HFF-Myc (cell line): ENCODE measurements around the gene CLIC6.
A peak's percentile ranks its signal among the peaks of the same experiment; 100 is the strongest.

Experiments used
- DNase-seq: peaks from one replicate; pipeline ENCODE4 v3.0.0-alpha.2; 2011; ENCODE audit warnings: low read depth; ENCODE audit errors: extremely low read depth
- H3K4me3 ChIP-seq: replicated peaks from 2 replicates; pipeline ENCODE4 v1.5.1; 2011; ENCODE audit warnings: low read depth, mild to moderate bottlenecking, control low read depth, low read length
- TF ChIP-seq, protein P1 (sequence below): IDR thresholded peaks from 2 replicates; pipeline ENCODE4 v1.5.1; 2012; ENCODE audit warnings: mild to moderate bottlenecking, low read depth, low read length, control low read depth; ENCODE audit errors: missing control alignments

The CLIC6 gene

DNA sequence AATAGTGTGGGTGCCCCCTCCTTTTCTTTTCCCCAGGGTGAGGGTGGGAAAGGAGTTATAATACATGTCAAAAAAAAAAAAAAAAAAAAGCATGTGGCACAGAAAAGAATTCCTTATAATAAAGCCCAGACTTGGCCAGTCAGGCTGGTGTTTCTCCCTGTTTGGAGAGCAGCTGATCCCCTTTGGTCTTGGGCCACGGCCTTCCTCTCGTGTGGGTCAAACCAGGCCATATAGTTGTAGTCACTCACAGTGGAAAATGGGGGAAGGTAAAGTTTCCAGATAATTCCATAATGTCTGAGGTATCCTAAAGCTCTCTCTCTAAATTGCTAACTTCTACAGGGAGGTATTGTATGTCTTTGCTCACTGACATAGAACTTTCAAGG lies 22.0 kb downstream of the CLIC6 start:
- no peak overlapping the region for H3K4me3 ChIP-seq
- TF ChIP-seq, protein P1, sequence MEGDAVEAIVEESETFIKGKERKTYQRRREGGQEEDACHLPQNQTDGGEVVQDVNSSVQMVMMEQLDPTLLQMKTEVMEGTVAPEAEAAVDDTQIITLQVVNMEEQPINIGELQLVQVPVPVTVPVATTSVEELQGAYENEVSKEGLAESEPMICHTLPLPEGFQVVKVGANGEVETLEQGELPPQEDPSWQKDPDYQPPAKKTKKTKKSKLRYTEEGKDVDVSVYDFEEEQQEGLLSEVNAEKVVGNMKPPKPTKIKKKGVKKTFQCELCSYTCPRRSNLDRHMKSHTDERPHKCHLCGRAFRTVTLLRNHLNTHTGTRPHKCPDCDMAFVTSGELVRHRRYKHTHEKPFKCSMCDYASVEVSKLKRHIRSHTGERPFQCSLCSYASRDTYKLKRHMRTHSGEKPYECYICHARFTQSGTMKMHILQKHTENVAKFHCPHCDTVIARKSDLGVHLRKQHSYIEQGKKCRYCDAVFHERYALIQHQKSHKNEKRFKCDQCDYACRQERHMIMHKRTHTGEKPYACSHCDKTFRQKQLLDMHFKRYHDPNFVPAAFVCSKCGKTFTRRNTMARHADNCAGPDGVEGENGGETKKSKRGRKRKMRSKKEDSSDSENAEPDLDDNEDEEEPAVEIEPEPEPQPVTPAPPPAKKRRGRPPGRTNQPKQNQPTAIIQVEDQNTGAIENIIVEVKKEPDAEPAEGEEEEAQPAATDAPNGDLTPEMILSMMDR: no peak
- no peak for DNase-seq

GRCh38 chr21:34691390-34692032 lies 22.7 kb downstream of the CLIC6 start:
- no peak for DNase-seq
- TF ChIP-seq, protein P1: no peak

GRCh38 chr21:34692458-34693020 lies 23.7 kb downstream of the CLIC6 start:
- TF ChIP-seq, protein P1: no peak
- H3K4me3 ChIP-seq: no peak overlapping the region
- DNase-seq: no peak

More at GRCh38 chr21:34691390-34692032, 22.7 kb downstream of the CLIC6 start:
- no peak overlapping the region for H3K4me3 ChIP-seq

GRCh38 chr21:34693192-34693810 lies 24.5 kb downstream of the CLIC6 start:
- DNase-seq: peak; percentile 48
- TF ChIP-seq, protein P1: peak; percentile 85
- no peak overlapping the region for H3K4me3 ChIP-seq

GRCh38 chr21:34695434-34695833 lies 26.6 kb downstream of the CLIC6 start:
- DNase-seq: no peak
- TF ChIP-seq, protein P1: no peak

DNA sequence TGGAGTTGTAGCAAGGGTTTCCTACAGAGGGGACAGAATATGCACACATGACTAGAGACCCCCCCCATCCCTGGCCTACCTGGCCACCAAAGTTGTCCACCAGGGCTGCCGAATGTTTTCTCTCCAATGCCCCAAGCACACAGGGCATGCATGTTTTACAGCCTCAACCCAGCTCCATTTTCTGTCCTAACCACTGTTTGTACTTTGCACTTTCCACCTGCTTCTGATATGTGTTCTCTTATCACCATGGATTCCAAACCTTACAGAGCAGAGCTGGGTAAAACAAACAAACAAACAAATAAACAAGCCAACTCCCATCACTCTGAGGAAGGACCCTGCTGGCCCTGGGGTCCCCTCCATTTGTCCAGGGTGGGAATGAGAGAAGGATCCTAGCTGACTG lies 27.3 kb downstream of the CLIC6 start:
- TF ChIP-seq, protein P1: no peak
- H3K4me3 ChIP-seq: no peak overlapping the region
- DNase-seq: no peak

More at GRCh38 chr21:34695434-34695833, 26.6 kb downstream of the CLIC6 start:
- H3K4me3 ChIP-seq: no peak overlapping the region
